ENCODE measurements around the gene CDK5RAP3.

CDK5RAP3 gene

GRCh38 chr17:47961406-47961805, 9.5 kb upstream of the CDK5RAP3 start:
- no peaks in the 10 kb centered on the region for H3K27me3 ChIP-seq (ENCODE audit: insufficient read depth, poor library complexity, severe bottlenecking)
- no peak overlapping the region for H3K4me3 ChIP-seq (replicated peaks; ENCODE audit: insufficient read depth, low read length)
- H3K27ac ChIP-seq (replicated peaks) = no peak overlapping the region
- DNase-seq (ENCODE audit: low read depth in 1 of 2, low spot score in 1 of 2) = no peak
- TF ChIP-seq SPI1 (IDR thresholded peaks at IDR 0.05; ENCODE audit: borderline replicate concordance, low read depth) = no peak
- no peak for TF ChIP-seq REST (IDR thresholded peaks at IDR 0.05; ENCODE audit: insufficient replicate concordance, low read depth)
- TF ChIP-seq CTCF (IDR thresholded peaks at IDR 0.05; ENCODE audit: insufficient read depth, low read length) = no peak
- TF ChIP-seq GABPA (IDR thresholded peaks at IDR 0.05; ENCODE audit: low read depth) = no peak
- no peak for TF ChIP-seq POLR2AphosphoS5 (IDR thresholded peaks at IDR 0.05; ENCODE audit: low read depth)

DNA sequence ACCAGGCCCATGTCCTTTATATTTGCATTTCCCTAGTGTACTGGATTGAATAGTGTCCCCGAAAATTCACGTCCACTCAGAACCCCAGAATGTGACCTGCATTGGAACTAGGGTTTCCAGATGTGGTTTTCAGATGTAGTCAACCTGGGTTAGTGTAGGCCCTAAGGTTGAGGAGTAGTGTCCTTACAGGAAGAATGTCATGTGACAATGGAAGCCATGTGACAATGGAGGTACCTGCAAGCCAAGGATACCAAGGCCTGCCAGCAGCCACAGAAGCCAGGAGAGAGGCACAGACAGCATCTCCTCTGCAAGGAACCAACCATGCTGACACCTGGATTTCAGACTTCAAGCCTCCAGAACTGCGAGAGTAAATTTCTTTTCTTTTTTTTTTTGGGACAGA, 8.0 kb upstream of the CDK5RAP3 start:
- H3K27ac ChIP-seq (replicated peaks) = no peak overlapping the region
- no peak overlapping the region for H3K4me3 ChIP-seq (replicated peaks; ENCODE audit: insufficient read depth, low read length)
- no peak for TF ChIP-seq SPI1 (IDR thresholded peaks at IDR 0.05; ENCODE audit: borderline replicate concordance, low read depth)
- TF ChIP-seq REST (IDR thresholded peaks at IDR 0.05; ENCODE audit: insufficient replicate concordance, low read depth) = no peak
- no peak for TF ChIP-seq CTCF (IDR thresholded peaks at IDR 0.05; ENCODE audit: insufficient read depth, low read length)
- no peaks in the 10 kb centered on the region for H3K27me3 ChIP-seq (ENCODE audit: insufficient read depth, poor library complexity, severe bottlenecking)
- no peak for DNase-seq (ENCODE audit: low read depth in 1 of 2, low spot score in 1 of 2)

DNA sequence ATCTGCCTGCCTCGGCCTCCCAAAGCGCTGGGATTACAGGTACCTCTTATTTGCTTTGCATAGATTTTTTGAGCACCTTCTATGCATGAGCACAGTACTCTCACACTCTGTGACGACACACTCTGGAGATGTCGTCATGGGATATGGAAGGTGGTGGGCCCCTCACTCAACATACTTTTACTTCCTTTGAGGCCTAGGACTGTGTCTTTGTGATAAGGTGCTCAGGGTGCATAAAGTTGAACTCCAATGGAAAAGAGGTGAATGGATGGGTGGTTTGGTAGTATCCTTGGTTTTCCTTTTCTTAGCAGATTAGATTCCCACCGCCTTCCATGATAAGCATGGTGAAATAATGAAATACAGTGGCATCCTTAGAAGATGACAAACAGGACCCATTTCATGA, 6.1 kb upstream of the CDK5RAP3 start:
- TF ChIP-seq SPI1 (IDR thresholded peaks at IDR 0.05; ENCODE audit: borderline replicate concordance, low read depth) (no peak), REST (IDR thresholded peaks at IDR 0.05; ENCODE audit: insufficient replicate concordance, low read depth) (no peak), CTCF (IDR thresholded peaks at IDR 0.05; ENCODE audit: insufficient read depth, low read length) (no peak), POLR2AphosphoS5 (IDR thresholded peaks at IDR 0.05; ENCODE audit: low read depth) (no peak), GABPA (IDR thresholded peaks at IDR 0.05; ENCODE audit: low read depth) (no peak)
- H3K4me3 ChIP-seq (replicated peaks; ENCODE audit: insufficient read depth, low read length) = no peak overlapping the region
- H3K27ac ChIP-seq (replicated peaks) = no peak overlapping the region
- no peak for DNase-seq (ENCODE audit: low read depth in 1 of 2, low spot score in 1 of 2)
- no peaks in the 10 kb centered on the region for H3K27me3 ChIP-seq (ENCODE audit: insufficient read depth, poor library complexity, severe bottlenecking)

All from HL-60 (cell line).